ENCODE results near the gene RELN.

RELN gene

DNA sequence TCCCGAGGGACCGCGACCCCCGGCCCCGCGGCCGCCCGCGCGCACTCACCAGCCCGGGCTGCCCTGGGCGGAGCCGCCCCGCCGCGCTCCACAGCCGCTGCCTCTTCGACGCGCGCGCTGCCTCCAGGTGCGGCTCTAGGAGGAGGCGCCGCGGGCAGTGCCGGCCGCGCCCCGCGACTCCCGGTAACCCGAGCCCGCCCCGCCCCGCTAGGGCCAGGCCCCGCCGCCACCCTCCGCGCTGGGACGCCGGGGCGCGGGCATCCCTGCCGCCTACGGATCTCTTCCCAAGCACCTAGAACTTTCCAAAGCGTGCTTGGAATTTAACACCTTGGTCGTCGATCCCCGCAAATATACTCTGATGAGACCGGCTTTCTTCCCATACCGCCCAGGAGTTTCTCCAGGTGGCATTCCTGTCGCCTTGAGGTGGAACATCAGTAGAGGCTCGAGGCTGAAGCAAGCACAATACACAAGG is 543.4 kb downstream of the RELN start, which contains the start of gene SLC26A5:
SLC26A5 (minus strand) TSS at position 159 of the 472 bp plus-strand sequence. CDS start 24,693 bp downstream, outside the sequence.
- DNase-seq: peak; percentile 12

DNA sequence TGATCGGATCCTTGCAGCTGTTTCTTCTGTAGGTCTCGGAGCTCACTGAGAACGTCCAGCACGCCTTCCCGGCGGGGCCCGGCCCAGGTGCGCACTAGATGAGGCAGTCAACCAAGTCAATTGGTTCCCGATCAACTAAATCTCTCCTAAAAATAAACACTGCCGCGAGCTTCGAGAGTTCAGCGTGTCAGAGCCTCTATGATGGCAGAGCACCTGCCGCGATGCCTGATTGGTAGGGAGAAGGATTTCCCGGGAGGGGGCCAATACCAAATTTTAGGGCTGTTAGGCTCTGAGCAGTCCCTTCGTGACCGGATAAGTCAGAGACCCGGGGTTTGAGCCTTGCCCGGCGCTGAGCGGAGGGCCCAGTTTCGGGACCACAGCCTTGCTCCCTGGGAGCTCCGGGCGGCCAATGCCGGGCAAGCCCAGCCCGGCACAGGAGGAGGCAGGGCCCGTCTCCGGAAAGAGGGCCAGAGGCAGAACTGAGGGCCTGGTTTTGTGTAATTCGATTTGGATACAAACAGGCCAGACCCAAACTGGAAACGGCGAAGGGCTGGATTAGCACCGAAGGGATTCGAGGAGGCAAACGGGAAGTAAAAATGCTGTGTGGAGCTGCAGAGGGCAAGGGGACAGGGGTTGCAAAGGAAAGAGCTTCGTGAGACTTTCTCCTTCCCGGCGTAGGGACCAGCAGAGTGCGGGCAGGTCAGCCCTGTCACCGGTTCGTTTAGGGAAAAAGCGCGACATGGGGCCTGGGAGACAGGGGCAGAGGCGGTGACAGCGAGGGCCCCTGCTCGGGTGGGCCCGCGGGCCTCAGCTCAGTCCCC is 544.0 kb downstream of the RELN start:
- no peak for DNase-seq

DNA sequence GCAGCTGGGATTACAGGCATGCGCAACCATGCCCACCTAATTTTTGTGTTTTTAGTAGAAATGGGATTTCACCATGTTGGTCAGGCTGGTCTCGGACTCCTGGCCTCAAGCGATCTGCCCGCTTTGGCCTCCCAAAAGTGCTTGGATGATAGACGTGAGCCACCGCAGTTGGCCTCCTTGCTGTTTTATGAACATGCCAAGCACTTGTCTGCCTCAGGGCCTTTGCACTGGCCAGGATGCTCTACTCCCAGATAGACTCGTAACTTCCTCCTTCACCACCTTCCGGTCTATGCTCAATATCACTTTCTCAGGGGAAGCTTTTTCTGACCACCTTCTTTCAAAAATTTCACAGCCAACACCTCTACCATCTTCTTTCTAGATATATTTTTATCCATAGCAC is 549.8 kb downstream of the RELN start:
- DNase-seq: no peak

DNA sequence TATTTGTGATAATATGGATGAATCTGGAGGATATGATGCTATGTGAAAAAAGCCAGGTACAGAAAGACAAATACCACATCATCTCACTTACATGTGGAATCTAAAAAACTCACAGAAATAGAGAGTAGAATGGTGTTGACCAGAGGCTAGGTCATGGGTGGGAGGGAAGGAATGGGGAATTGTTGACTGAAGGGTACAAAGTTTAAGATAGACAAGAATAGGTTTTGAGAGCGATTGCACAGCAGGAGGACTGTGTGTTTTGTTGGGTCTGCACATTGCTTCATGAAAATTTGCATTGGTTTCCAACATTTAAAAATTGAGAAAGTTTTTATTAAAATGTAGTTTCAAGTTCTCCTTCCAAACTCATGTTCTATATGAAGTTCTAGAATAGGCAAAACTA is 551.8 kb downstream of the RELN start:
- DNase-seq: no peak

DNA sequence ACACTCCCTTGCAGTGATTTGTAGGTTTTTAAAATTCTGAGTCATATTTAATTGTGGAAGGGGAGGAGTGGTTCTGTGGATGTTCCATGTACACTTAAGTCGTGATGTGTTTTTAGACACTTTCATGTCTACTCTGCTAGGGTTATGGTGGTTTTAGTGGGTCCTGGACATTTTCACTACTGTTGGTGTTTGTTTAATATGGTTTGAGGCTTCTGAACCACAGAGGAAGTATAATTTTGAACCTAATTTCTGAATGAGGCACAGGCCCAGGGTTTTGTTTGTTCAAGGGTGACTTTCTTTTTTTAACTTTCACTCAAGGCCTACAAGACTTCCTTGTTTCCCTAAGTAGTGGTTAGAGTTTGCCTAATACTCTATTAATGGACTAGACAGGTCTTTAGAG is 556.7 kb downstream of the RELN start:
- DNase-seq: no peak

DNA sequence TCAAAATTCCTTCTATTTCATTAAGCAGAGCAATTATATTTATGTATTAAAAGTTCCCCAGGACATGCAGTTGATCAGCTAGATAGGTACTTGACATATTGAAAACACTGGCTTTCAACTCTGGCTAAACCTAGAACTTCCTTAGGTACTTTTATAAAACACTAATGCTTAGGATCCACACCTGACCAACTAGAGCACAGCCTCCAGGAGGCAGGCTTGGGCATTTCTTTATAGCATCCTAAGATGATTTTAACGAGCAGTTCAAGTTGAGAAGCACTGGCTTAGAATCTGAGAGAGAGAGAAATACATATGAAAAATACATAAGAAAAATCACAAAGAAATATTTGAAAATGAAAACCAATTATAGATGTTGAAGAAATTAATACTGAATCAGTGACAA is 564.3 kb downstream of the RELN start:
- no peak for DNase-seq

DNA sequence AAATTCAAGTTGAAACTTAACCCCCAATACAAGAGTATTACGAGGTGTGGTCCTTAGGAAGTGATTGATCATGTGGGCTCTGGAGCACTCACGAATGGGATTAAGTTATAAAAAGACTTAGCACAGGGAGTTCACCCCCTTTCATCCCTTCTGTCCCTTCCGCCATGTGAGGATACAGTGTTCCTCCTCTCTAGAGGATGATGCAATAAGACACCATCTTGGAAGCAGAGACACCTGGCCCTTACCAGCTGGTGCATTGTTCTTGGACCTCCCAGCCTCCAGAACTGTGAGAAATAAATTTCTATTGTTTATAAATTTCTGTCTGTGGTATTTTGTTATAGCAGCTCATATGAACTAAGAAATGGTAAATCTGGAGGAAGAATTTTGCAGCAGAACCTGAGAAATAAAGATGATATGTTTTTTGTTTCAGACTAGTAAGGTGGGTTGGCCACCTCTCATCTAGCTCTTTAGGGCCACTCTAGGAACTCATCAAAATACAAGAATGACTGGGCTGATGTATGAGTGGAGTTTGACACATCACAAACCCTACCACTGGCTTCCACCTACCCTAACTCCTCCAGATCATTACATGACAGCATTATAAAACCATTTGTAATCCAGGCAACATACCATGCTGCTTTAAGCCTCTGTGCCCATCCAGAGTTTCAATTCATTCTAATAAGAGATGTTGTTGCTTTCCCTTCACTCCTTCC is 565.8 kb downstream of the RELN start:
- DNase-seq: no peak

Data from NCI-H1092 (cell line).